Peyer's patch (tissue), 4 donors: Measurements from ENCODE around the gene CREM. TPM values are rescaled to one million over a fixed set of nuclear protein-coding genes. Genes with fewer than 3 reads are reported as not detected.
A peak's percentile ranks its signal among the peaks of the same experiment; 100 is the strongest.

Experiments
- DNase-seq, 3 donors: peaks; one replicate each; pipeline ENCODE4 v3.0.0-alpha.2; 2017 to 2019
- H3K27ac ChIP-seq, 4 donors: fragments of 200-600 bp; sonication (generic); one replicate each; pipeline ENCODE4 v1.5.1; 2016 to 2019
- H3K27me3 ChIP-seq, 2 donors: fragments of 200-600 bp; sonication (generic); one replicate each; pipeline ENCODE4 v1.5.1; 2019
- H3K36me3 ChIP-seq, 3 donors: fragments of 200-600 bp; sonication (generic); one replicate each; pipeline ENCODE4 v1.5.1; 2016 to 2019
- H3K4me1 ChIP-seq, 4 donors: fragments of 200-600 bp; sonication (generic); one replicate each; pipeline ENCODE4 v1.5.1; 2016 to 2019
- H3K4me3 ChIP-seq, 4 donors: fragments of 200-600 bp; sonication (generic); 1 replicate in 3 of 4; 2 replicates in 1 of 4; pipeline ENCODE4 v1.5.1; 2016 to 2019; ENCODE audit warnings: mild to moderate bottlenecking in 1 of 4
- H3K9me3 ChIP-seq, 4 donors: fragments of 200-600 bp; sonication (generic); one replicate each; pipeline ENCODE4 v1.5.1; 2016 to 2019; ENCODE audit warnings: mild to moderate bottlenecking in 1 of 4
- POLR2A ChIP-seq, 2 donors: fragments of 450-650 bp; IDR thresholded peaks; one replicate each; pipeline ENCODE4 v1.5.1; 2017; ENCODE audit warnings: antibody characterized with exemption in 2 of 2, mild to moderate bottlenecking in 2 of 2, moderate library complexity in 2 of 2
- total RNA-seq, 4 donors: library from RNA; depleted of rRNA; stranded (reverse); fragments of >200 nt; gene quantifications; one replicate each; pipeline ENCODE4 v1.1.0, GENCODE V29; 2016
- TF ChIP-seq, protein P1 (sequence below), 6 experiments: fragments of 450-650 bp in 4 of 6; fragments of 200-600 bp in 2 of 6; sonication (generic) in 1 of 6; IDR thresholded peaks; one replicate each; pipeline ENCODE4 v1.5.1; 2017 to 2019; ENCODE audit warnings: antibody characterized with exemption in 6 of 6, mild to moderate bottlenecking in 3 of 6, moderate library complexity in 1 of 6

The CREM gene
- total RNA-seq, 4 donors from 2014 or later = 13.9 to 19.0 (median 16.0) TPM

DNA sequence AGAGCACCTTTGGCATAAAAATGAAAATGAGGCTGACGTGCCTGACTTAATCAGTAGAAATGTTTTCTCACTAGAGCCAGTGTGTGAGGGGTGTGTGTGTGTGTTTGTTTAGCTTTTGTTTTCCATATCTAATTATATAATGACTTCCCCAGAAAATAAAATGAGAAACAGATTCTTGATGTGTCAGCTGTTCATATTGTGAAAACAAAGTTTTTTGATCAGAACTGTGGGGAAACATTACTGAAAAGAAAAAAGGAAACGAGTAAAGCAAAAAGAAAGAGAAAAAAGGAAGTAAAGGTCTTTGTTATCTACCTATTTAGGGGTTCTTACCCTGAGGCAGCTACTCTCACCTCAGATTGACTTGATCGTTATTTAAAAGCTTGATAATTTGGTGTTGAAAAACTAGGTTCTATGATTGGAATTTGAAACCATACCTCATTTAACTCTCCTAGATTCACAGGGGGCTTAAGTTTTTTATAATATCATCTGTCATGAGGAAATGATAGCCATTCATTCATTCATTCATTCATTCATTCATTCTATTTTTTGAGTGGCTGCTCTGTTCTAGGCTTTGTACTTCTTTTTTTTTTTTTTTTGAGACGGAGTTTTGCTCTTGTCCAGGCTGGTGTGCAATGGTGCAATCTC is 58.0 kb downstream of the CREM start:
- no peaks in the 10 kb centered on the region for H3K4me1 ChIP-seq
- H3K27ac ChIP-seq = no peak overlapping the region
- no peaks in the 10 kb centered on the region for H3K36me3 ChIP-seq
- H3K4me3 ChIP-seq = no peak overlapping the region
- no peaks in the 10 kb centered on the region for H3K27me3 ChIP-seq
- no peak for TF ChIP-seq POLR2A (IDR thresholded peaks at IDR 0.05)
- TF ChIP-seq, protein P1, sequence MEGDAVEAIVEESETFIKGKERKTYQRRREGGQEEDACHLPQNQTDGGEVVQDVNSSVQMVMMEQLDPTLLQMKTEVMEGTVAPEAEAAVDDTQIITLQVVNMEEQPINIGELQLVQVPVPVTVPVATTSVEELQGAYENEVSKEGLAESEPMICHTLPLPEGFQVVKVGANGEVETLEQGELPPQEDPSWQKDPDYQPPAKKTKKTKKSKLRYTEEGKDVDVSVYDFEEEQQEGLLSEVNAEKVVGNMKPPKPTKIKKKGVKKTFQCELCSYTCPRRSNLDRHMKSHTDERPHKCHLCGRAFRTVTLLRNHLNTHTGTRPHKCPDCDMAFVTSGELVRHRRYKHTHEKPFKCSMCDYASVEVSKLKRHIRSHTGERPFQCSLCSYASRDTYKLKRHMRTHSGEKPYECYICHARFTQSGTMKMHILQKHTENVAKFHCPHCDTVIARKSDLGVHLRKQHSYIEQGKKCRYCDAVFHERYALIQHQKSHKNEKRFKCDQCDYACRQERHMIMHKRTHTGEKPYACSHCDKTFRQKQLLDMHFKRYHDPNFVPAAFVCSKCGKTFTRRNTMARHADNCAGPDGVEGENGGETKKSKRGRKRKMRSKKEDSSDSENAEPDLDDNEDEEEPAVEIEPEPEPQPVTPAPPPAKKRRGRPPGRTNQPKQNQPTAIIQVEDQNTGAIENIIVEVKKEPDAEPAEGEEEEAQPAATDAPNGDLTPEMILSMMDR (IDR thresholded peaks at IDR 0.05) = no peak
- no peaks in the 10 kb centered on the region for H3K9me3 ChIP-seq
- no peak for DNase-seq

DNA sequence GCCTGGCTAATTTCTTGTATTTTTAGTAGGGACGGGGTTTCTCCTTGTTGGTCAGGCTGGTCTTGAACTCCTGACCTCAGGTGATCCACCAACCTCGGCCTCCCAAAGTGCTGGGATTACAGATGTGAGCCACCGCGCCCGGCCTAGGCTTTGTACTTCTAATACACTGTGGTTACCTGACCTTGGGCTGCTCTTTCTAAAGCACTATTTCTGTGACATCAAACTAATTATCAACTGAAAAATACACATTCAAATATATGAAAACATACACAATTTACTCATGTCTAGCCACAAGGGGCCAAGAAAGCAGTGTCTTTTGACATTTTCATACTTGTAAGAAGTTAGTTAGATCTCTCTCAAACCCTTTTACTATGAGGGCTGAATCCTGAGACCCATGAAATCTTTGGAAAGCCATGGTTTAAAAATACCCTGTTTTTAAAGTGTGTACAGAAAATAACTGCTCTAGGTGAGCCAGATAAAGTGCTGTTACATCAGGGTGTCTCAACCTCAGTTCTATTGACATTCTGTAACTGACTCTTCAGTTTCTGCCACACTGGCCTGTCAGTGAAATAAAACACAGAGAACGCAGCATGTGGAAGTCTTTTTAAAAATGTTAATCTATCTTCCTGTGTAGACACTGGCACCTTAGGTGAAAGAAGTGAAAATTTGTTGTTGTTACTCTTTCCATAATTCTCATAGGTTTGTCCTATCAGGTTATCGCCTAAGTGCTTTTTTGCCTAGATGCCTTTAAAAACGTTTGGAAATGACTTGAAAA is 58.8 kb downstream of the CREM start:
- Histone ChIP-seq H3K27me3 (no peaks in the 10 kb centered on the region), H3K4me1 (no peaks in the 10 kb centered on the region), H3K4me3 (no peak overlapping the region), H3K36me3 (no peaks in the 10 kb centered on the region), H3K9me3 (no peaks in the 10 kb centered on the region), H3K27ac (no peak overlapping the region)
- no peak for TF ChIP-seq POLR2A (IDR thresholded peaks at IDR 0.05)
- no peak for DNase-seq

DNA sequence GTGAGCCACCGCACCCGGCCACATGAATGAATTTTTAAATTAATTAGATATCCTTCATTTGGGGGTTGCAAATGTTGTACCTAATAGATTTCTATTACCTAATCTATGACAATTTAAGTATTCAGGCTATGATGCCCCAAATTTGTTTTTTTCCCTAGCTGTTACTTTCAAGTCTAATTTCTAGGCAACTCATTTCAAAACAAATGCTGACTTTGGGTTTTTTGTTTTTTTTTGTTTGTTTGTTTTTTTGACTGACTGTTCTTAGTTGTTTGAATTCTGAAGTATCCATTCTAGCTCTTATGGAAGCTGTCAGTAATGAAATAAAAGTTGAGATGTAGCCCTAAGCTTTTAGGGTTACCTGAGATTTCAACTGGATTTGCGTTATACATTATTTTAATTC is 62.3 kb downstream of the CREM start:
- DNase-seq = no peak
- no peak overlapping the region for H3K27ac ChIP-seq
- H3K27me3 ChIP-seq = no peaks in the 10 kb centered on the region
- TF ChIP-seq, protein P1 (IDR thresholded peaks at IDR 0.05) = no peak
- no peak for TF ChIP-seq POLR2A (IDR thresholded peaks at IDR 0.05)
- no peaks in the 10 kb centered on the region for H3K9me3 ChIP-seq
- H3K4me1 ChIP-seq = no peaks in the 10 kb centered on the region
- H3K4me3 ChIP-seq = no peak overlapping the region
- H3K36me3 ChIP-seq = no peaks in the 10 kb centered on the region

DNA sequence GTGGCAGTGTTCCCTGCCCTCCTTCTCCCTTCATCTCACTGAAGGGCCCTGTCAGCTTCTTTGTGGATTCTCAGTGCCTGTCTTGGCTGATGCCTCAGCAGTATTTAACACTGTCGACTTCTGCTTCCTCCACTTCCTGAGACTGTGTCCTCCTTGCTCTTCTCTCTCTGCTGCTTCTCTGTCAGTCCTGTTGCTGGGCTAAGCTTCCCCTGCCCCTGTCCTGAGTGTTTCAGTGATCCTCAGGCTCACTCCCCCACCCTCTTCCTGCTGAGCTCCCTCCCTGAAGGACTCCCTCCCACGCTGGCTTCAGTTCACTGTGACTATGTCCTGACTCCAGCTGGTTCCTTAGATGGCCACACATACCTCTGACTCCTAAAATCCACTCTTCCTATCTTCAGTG is 64.9 kb downstream of the CREM start:
- H3K36me3 ChIP-seq = no peaks in the 10 kb centered on the region
- no peak overlapping the region for H3K4me3 ChIP-seq
- H3K9me3 ChIP-seq = no peaks in the 10 kb centered on the region
- H3K27ac ChIP-seq = peak overlapping the region in 1 of 4 donors; percentile 61
- peaks cover 0 to 5% (median 0%) of the 10 kb centered on the region in 4 donors for H3K4me1 ChIP-seq
- no peak for TF ChIP-seq POLR2A (IDR thresholded peaks at IDR 0.05)
- TF ChIP-seq, protein P1 (IDR thresholded peaks at IDR 0.05) = no peak
- H3K27me3 ChIP-seq = no peaks in the 10 kb centered on the region
- DNase-seq = no peak

DNA sequence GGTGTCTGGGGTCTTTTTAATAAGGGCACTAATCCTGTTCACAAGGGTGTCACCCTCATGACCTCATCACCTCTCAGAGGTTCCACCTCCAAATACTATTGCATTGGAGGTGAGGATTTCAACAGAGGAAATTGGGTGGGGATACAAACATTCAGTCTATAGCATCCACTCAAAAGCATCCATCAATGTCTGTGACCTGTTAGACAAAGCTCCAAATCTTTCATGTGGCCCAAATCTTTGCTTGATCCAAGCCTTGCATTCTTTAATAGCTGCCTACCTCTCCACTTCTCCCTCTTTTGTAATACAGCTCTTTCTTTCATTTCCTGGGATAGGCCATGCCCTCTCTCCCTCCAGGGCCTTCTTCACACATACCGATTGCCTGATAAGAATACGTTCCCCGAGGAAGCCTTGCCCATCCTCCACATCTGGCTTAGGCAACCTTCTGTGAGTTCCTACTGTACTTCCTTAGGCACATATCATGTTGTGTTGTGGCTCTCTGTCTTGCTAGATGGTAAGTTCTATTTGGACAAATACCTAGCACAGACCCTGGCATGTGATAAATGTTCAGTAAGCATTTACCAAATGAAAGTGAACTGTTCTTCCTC is 66.1 kb downstream of the CREM start:
- peaks cover 0 to 5% (median 0%) of the 10 kb centered on the region in 4 donors for H3K4me1 ChIP-seq
- H3K4me3 ChIP-seq = no peak overlapping the region
- TF ChIP-seq POLR2A (IDR thresholded peaks at IDR 0.05) = no peak
- TF ChIP-seq, protein P1 (IDR thresholded peaks at IDR 0.05) = no peak
- no peak overlapping the region for H3K27ac ChIP-seq
- no peaks in the 10 kb centered on the region for H3K9me3 ChIP-seq
- DNase-seq = no peak
- no peaks in the 10 kb centered on the region for H3K36me3 ChIP-seq
- no peaks in the 10 kb centered on the region for H3K27me3 ChIP-seq

DNA sequence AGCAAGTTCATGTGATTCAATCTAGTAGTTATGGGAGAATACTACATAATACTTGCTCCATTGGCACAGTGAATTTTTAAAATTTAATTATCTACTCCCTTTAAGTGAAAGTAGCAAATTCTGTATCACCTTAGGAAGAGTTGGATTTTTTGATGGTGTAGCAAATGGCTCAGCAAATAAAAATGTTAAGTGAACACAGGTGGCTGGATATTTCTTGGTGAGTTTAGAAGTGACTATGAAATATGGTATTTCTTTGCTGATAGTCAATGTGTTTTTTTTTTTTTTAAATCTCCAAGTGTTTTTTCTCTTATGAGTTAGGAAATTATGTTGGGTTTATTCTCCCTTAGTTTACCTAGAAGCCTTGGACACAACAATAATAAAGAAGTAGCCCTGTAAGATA is 67.8 kb downstream of the CREM start:
- Histone ChIP-seq H3K36me3 (no peaks in the 10 kb centered on the region), H3K27me3 (no peaks in the 10 kb centered on the region), H3K4me1 (peaks cover 0 to 5% (median 0%) of the 10 kb centered on the region in 4 donors), H3K27ac (peak overlapping the region in 3 of 4 donors; percentile 83 to 87 (median 84)), H3K4me3 (no peak overlapping the region), H3K9me3 (no peaks in the 10 kb centered on the region)
- no peak for DNase-seq
- TF ChIP-seq, protein P1 (IDR thresholded peaks at IDR 0.05) = no peak
- TF ChIP-seq POLR2A (IDR thresholded peaks at IDR 0.05) = no peak
